A673 (cell line): ENCODE measurements around the gene ABCC11.

ENCODE experiments used
- CTCF ChIP-seq: fragments of 300-800, 200-600 bp; sonication (generic); conservative IDR thresholded peaks from 2 replicates; pipeline ENCODE4 v1.5.1; 2017; ENCODE audit warnings: low read depth, mild to moderate bottlenecking, antibody characterized with exemption, low read length, moderate library complexity, mixed read lengths
- EZH2 ChIP-seq: fragments of 200-600 bp; sonication (generic); IDR thresholded peaks from 2 replicates; pipeline ENCODE4 v1.6.1; 2017; ENCODE audit warnings: borderline replicate concordance, low read depth, mild to moderate bottlenecking, mixed read lengths, antibody characterized with exemption, low read length; ENCODE audit not compliant: poor library complexity, severe bottlenecking

GRCh38 chr16:48274476-48274875 is 27.1 kb upstream of the ABCC11 start:
- TF ChIP-seq CTCF (no peak), EZH2 (no peak)
